ENCODE results near the gene PTPRE. TPM values are rescaled to one million over a fixed set of nuclear protein-coding genes. Genes with fewer than 3 reads are reported as not detected.

PTPRE gene
- polyA plus RNA-seq, 1 of the 3 experiments (the other 2 are of a cell fraction): 11.8 TPM

- TF ChIP-seq REST (IDR thresholded peaks at IDR 0.05; ENCODE audit: low read depth, low read length): no peak
Measured at GRCh38 chr10:128114901-128115300, 208.0 kb downstream of the PTPRE start (continued).

DNA sequence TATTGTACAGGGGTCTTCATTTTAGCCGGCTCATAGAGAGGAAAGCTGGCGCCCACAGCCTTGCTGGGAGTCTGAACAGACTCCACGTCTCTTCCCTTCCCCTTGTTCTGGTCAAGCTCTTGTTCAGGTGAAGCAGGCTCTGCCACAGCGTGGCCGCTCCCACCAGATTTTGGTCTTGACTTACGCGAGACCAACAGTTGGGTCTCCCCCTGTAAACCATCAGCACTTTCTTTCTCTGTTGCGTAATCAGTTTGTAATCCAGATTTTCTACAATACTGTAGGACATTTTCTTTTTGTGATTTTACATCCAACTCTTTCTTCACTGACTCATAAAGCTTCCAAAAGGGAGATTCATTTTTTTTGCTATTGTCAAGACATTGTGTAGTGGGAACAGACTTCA, 208.5 kb downstream of the PTPRE start:
- no peaks in the 10 kb centered on the region for H3K9me3 ChIP-seq
- no peaks in the 10 kb centered on the region for H3K9me2 ChIP-seq
- no peak for DNase-seq
- H3F3A ChIP-seq (replicated peaks; ENCODE audit: insufficient read depth): peaks cover 4% of the 10 kb centered on the region
- TF ChIP-seq, protein P1, sequence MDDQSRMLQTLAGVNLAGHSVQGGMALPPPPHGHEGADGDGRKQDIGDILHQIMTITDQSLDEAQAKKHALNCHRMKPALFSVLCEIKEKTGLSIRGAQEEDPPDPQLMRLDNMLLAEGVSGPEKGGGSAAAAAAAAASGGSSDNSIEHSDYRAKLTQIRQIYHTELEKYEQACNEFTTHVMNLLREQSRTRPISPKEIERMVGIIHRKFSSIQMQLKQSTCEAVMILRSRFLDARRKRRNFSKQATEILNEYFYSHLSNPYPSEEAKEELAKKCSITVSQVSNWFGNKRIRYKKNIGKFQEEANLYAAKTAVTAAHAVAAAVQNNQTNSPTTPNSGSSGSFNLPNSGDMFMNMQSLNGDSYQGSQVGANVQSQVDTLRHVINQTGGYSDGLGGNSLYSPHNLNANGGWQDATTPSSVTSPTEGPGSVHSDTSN (IDR thresholded peaks at IDR 0.05): no peak
- TF ChIP-seq RAD21 (IDR thresholded peaks at IDR 0.05; ENCODE audit: low read length) (no peak), USF2 (IDR thresholded peaks at IDR 0.05; ENCODE audit: borderline replicate concordance, low read depth, low read length) (no peak), REST (IDR thresholded peaks at IDR 0.05; ENCODE audit: low read depth, low read length) (no peak), FOXJ3 (CRISPR knock-in tag; IDR thresholded peaks at IDR 0.05) (no peak), TCF12 (IDR thresholded peaks at IDR 0.05) (no peak), RCOR1 (IDR thresholded peaks at IDR 0.05; ENCODE audit: low read length) (no peak), EZH2phosphoT487 (IDR thresholded peaks at IDR 0.05; ENCODE audit: borderline replicate concordance, low read depth) (no peak), GATA2 (CRISPR knock-in tag; IDR thresholded peaks at IDR 0.05) (no peak)
- 92% methylated on average over 8 of the region's 8 CpGs for WGBS (ENCODE audit: low lambda C conversion rate)
- peaks cover 36% of the 10 kb centered on the region; the same call in 1 of the 2 replicates for H4K20me1 ChIP-seq (ENCODE audit: insufficient read depth)
- H3K4me1 ChIP-seq (ENCODE audit: control insufficient read depth in 1 of 2, insufficient read depth in 2 of 2, low read depth in 1 of 2, low read length in 1 of 2): no peaks in the 10 kb centered on the region
- ChIA-PET CTCF (interaction anchor here (1.0 to 1.9 kb wide), 6 partner anchors 8 to 96 kb away, joined by 3 to 6 read pairs (median 4); partner anchors contain the start of gene MKI67), POLR2A (no interaction called here)
- peaks cover 54% of the 10 kb centered on the region for H3K79me2 ChIP-seq (ENCODE audit: insufficient read depth)
- no peaks in the 10 kb centered on the region for H3K27me3 ChIP-seq (ENCODE audit: insufficient read depth)
- peaks cover 60 to 77% of the 10 kb centered on the region in 2 experiments for H3K36me3 ChIP-seq (replicated peaks in 1 of 2; ENCODE audit: control insufficient read depth in 1 of 2, insufficient read depth in 2 of 2, low read length in 1 of 2)
- H2AFZ ChIP-seq (ENCODE audit: low read depth): no peak overlapping the region
- no peak overlapping the region for H3K9ac ChIP-seq
- no peak overlapping the region for H3K27ac ChIP-seq (ENCODE audit: low read depth in 2 of 2, low read length in 1 of 2)
- H3K4me2 ChIP-seq: no peak overlapping the region
- no peak overlapping the region for H3K4me3 ChIP-seq (ENCODE audit: low read depth in 2 of 2, low read length in 1 of 2)
